Renal pelvis (tissue), 4 donors: Measurements from ENCODE around the gene ASTN1. TPM values are rescaled to one million over a fixed set of nuclear protein-coding genes. Genes with fewer than 3 reads are reported as not detected.

ENCODE experiments used
- DNase-seq: peaks from one replicate; pipeline ENCODE4 v3.0.0-alpha.2; 2013
- polyA plus RNA-seq, 3 donors: library from polyadenylated mRNA; unstranded; fragments of 120-200 nt; gene quantifications; one replicate each; pipeline ENCODE4 v1.2.1, GENCODE V29; 2013; ENCODE audit not compliant: insufficient read length in 3 of 3

ASTN1 gene
- polyA plus RNA-seq, 3 donors: 1.2 to 2.0 (median 1.6) TPM

DNA sequence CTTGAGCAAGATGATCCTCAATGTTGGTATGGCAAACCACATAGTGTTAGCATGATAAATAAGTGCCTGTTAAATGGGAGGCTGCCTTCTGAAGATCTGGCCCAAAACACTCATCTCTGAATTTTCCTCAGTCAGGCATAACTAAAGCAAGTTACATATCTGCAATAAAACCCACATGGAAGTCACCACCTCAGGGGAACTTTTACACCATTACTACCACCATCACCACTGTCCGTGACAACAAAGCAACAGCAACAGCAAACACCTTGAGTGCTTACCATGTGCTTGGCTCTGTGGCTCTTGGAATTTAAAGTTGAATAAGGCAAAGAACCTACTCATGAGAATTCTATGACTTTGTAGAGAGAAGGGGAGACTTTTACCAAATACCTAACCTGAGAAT, 233.0 kb downstream of the ASTN1 start:
- no peak for DNase-seq

- no peak for DNase-seq
Observed at GRCh38 chr1:176926330-176927086, 238.0 kb downstream of the ASTN1 start.

- DNase-seq: no peak
Observed at GRCh38 chr1:176925223-176925622, 239.3 kb downstream of the ASTN1 start.

DNA sequence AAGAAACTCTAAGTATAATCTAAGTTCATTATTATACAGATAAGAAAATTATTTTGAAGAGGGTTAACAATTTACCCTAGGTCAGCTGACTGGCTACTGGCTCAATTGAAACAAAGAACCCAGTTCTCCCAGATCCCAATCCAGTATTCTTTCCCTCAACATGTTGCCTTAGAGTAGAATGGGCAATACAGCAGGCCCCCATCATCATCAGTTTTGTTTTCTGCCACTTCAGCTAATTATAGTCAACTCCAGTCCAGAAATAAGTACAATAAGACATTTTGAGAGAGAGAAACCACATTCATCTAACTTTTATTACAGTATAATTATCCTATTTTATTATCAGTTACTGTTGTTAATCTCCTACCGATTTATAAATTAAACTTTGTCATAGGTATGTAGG, 241.2 kb downstream of the ASTN1 start:
- no peak for DNase-seq

- no peak for DNase-seq
Observed at GRCh38 chr1:176919386-176920378, 244.8 kb downstream of the ASTN1 start.

DNA sequence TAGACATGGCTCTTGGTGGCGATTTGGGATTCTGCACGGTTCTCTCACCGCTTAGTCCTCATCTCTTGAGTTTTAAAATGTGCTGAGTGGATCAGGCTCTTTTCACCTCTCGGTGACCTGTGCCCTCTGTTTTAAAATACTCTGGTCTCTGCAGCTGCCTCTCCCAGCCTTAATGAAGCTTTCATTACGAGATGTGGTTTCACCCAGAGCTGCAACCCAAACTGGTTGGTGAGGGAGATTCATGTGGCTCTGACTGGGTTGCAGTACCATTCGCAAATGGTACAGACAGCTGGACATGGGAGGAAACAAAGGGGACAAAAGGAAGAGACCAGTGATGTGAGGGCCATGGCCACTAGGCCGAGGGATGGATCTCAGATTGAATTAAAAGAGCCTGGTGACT, 258.9 kb downstream of the ASTN1 start:
- no peak for DNase-seq

GRCh38 chr1:176904057-176904751, 260.3 kb downstream of the ASTN1 start:
- DNase-seq: no peak

GRCh38 chr1:176903474-176903873, 261.0 kb downstream of the ASTN1 start:
- DNase-seq: no peak

DNA sequence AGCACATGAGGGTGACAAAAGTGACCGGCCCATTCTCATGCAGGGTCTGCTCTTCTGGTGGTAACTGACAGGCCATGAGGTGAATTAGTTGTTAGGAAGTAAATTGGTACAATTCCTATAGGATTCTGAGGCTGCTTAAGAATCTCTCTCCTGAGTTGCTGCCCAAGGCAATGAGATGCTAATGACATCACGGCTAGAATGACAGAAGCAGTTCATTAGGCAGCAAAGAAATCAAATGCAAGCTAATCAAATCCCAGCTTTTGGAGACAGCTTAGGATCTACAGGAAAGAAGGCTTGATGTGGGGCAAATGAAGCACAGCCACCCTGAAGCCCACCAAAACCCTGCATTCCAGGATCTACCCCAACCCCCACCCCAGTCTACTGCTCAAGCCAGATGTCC, 265.2 kb downstream of the ASTN1 start:
- DNase-seq: no peak

- DNase-seq: peak; percentile 73
Observed at GRCh38 chr1:176897350-176898236, 266.9 kb downstream of the ASTN1 start.

DNA sequence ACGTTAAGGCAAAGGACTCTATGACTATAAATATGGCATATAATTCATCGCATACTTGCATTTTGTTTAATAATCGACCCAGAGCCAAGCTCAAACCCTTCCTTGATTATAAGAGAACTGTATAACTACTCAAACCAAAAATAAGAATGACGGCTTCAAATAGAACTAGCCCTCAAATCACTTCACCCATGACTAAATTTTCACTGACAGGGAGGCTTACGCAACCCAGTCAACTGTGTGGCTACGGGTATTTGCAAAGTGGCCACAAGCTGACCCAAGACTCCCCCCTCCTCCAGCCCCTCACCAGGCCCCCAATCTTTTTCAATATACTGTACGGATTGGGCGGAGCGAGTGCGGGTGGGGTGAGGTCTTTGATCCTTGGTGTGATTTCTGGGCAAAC, 268.3 kb downstream of the ASTN1 start:
- DNase-seq: no peak

- no peak for DNase-seq
Observed at GRCh38 chr1:176894450-176894849, 270.1 kb downstream of the ASTN1 start.

DNA sequence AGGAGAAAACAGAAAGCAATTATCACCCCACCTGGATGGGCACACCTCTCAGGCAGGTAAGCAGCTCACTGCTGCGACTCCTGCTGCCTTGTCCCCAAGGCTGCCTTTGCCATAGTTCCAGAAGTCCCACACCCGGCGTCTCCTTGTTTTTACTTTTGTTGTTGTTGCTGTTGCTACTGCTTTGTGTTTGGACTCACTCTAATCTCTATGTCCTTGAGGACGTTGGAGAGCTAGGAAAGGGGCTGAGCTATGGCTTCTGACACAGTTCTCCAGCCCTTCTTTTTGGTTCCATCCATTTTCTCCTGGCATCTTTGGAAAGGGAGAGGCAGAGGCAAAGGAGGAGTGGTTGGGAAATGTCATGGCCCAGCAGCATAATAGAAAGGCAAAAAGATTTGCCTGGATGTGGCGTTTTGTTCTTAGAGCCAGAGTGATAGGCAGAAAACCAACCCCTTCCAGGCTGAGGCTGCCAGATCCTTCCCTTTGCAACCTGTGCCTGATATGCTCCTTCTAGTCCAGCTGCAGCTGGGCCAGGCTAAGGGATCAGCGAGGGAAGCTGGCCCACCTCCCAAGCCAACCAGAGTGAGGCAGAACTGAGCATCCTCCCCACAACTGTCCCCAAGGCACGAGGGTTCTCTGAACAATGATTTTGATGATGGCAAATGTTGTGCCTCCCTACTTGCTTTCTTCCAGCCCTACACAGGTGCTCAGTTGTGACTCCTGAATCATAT, 270.7 kb downstream of the ASTN1 start:
- no peak for DNase-seq

- DNase-seq: no peak
Observed at GRCh38 chr1:176888471-176889032, 276.0 kb downstream of the ASTN1 start.

GRCh38 chr1:176885751-176886150, 278.8 kb downstream of the ASTN1 start:
- DNase-seq: no peak

- no peak for DNase-seq
Observed at GRCh38 chr1:176885341-176885740, 279.2 kb downstream of the ASTN1 start.

DNA sequence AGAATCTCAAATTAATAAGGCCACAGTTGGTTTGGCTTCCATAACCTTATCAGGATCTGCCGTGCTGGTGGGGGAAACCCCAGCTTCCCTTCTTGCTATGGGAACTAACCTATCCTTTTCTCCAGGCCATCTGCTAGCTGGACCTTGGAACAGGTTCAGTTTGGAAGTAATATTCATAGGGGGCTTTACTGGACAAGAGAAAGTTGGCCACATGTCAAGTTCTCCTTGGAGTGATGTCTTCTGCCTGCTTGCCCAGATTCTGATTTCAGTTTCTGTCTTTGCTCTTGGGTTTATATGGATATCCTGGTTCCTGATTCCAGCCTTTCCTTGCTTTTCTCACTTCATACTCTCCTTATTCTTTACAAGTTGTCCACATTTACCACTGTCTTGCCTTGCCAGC, 279.6 kb downstream of the ASTN1 start:
- DNase-seq: no peak

DNA sequence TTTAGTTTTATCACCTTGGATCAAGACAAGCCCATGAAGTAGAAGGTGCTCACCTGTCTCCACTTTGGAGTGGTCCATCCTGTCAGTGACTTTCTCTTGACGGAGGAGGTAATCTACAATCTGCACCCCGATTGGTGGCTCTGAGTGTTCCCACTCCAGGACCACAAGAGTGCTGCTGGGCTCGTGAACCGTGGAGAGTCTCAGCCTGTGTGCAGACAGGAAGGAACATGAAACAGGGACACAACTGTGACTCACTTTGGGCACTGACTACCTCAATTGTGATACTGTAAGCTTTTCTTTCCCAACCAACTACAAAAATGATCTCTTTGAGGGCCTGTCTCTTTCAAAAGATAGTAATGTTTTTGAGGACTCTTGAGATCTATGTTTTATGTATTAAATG, 280.2 kb downstream of the ASTN1 start:
- no peak for DNase-seq

GRCh38 chr1:176880955-176881595, 283.4 kb downstream of the ASTN1 start:
- DNase-seq: peak; percentile 82
